Natural killer cell (primary cell): ENCODE data around the gene CEP43. TPM values are rescaled to one million over a fixed set of nuclear protein-coding genes. Genes with fewer than 3 reads are reported as not detected.

Source experiments
- ATAC-seq, 3 donors: fragments of 150-1000 bp in 2 of 3; fragments of 200-7000 bp in 1 of 3; cut with Tn5 transposase; 1 replicate in 1 of 3; 2 replicates in 2 of 3; pipeline ENCODE4 v1.10.0; 2021; ENCODE audit warnings: mild to moderate bottlenecking in 2 of 3, moderate library complexity in 2 of 3
- DNase-seq, 2 donors: peaks; one replicate each; pipeline versions ENCODE4 v3.0.0 to v3.0.0-alpha.2; 2013 to 2021; ENCODE audit warnings: mixed read lengths in 1 of 2
- H3K27ac ChIP-seq: one replicate; pipeline ENCODE4 v1.5.1; 2013; ENCODE audit warnings: mild to moderate bottlenecking, low read length
- H3K27me3 ChIP-seq: one replicate; pipeline ENCODE4 v1.6.1; 2013; ENCODE audit warnings: low read length; ENCODE audit not compliant: control insufficient read depth, insufficient read depth
- H3K36me3 ChIP-seq: one replicate; pipeline ENCODE4 v1.6.1; 2013; ENCODE audit warnings: low read length; ENCODE audit not compliant: control insufficient read depth, insufficient read depth
- H3K4me1 ChIP-seq: one replicate; pipeline ENCODE4 v1.6.1; 2013; ENCODE audit warnings: low read length; ENCODE audit not compliant: control insufficient read depth, insufficient read depth
- H3K4me3 ChIP-seq: one replicate; pipeline ENCODE4 v1.5.1; 2013; ENCODE audit warnings: low read length
- H3K9me3 ChIP-seq: one replicate; pipeline ENCODE4 v1.6.1; 2013; ENCODE audit warnings: low read length; ENCODE audit not compliant: control insufficient read depth, insufficient read depth
- H3K27ac Mint-ChIP-seq, 2 donors: one replicate each; pipeline ENCODE4 v1.8.0; 2022; ENCODE audit warnings: mild to moderate bottlenecking in 2 of 2, mixed read lengths in 2 of 2, moderate library complexity in 1 of 2
- H3K27me3 Mint-ChIP-seq, 2 donors: one replicate each; pipeline ENCODE4 v1.8.0; 2022; ENCODE audit warnings: low read depth in 2 of 2, mixed read lengths in 2 of 2
- H3K36me3 Mint-ChIP-seq: one replicate; pipeline ENCODE4 v1.8.0; 2022; ENCODE audit warnings: mixed read lengths
- H3K4me1 Mint-ChIP-seq, 2 donors: one replicate each; pipeline ENCODE4 v1.8.0; 2022; ENCODE audit warnings: mixed read lengths in 2 of 2
- H3K4me3 Mint-ChIP-seq: one replicate; pipeline ENCODE4 v1.8.0; 2022; ENCODE audit warnings: mild to moderate bottlenecking, moderate library complexity, mixed read lengths
- H3K9me3 Mint-ChIP-seq, 2 donors: one replicate each; pipeline ENCODE4 v1.8.0; 2022; ENCODE audit warnings: mixed read lengths in 2 of 2
- WGBS: methylation state at CpG from one replicate; pipeline ENCODE4 v1.1.7; 2013; ENCODE audit warnings: missing lambda C conversion rate; ENCODE audit not compliant: insufficient coverage; 5-methylcytosine and 5-hydroxymethylcytosine counted together
- intact Hi-C: fragments of 100-400 bp; cut with micrococcal nuclease; formaldehyde crosslinking; loops from one replicate; pipeline ENCODE4 v1.14.2; 2022
- total RNA-seq, 4 donors: library from RNA; stranded (reverse); fragments of 120-200 nt in 1 of 4; gene quantifications; one replicate each; pipeline versions ENCODE4 v1.2.3 to v1.2.4, GENCODE V29; 2013 to 2022
- TF ChIP-seq, protein P1 (sequence below): fragments of 200-600 bp; IDR thresholded peaks from one replicate; pipeline ENCODE4 v1.8.0; 2022; ENCODE audit warnings: antibody characterized with exemption

The CEP43 gene
- total RNA-seq, 3 donors from 2014 or later (not counting 1 experiment from before 2014, with no cell fraction given): 13.5 to 17.0 (median 15.4) TPM

DNA sequence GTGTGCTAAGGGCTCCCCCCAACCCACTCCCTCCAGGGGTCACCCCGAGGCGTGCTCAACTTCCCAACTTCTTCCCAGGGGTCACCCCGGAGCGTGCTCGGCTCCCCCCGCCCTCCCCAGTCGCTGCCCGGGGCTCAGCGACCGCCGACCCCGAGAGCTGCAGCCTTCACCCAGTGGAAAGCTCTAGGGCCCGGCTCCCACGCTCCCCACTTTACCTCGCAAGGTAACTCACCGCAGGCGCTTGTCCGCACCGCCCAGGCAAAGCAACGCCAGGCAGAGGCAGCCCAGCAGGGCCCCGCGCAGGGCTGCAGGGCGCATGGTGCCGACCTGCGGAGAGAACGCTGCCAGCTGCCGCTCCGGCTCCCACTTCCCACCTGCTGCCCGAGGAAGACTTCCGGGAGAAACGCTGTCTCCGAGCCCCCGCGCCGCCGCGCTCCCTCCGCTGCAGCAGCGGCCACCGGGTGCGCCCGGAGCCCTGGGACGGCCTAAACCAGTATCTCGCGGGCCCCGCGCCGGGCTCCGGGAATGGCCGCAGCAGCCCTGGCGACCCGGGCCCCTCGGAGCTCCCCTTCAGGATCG, 43.2 kb upstream of the CEP43 start:
- Mint-ChIP-seq H3K9me3 (no peaks in the 10 kb centered on the region), H3K36me3 (no peaks in the 10 kb centered on the region), H3K4me3 (peak overlapping the region; percentile 86), H3K27me3 (no peaks in the 10 kb centered on the region), H3K27ac (peak overlapping the region in 1 of 2 donors; percentile 89), H3K4me1 (peaks cover 54 to 73% of the 10 kb centered on the region in 2 donors)
- intact Hi-C loops: loop anchor here (1.0 to 5.0 kb wide), 2 partner anchors 43 to 329 kb away; partner anchors contain the start of genes CEP43 and RPS6KA2
- DNase-seq: no peak
- peaks cover 70% of the 10 kb centered on the region for H3K4me1 ChIP-seq
- ATAC-seq: peak; percentile 11 to 41 (median 36)
- TF ChIP-seq, protein P1, sequence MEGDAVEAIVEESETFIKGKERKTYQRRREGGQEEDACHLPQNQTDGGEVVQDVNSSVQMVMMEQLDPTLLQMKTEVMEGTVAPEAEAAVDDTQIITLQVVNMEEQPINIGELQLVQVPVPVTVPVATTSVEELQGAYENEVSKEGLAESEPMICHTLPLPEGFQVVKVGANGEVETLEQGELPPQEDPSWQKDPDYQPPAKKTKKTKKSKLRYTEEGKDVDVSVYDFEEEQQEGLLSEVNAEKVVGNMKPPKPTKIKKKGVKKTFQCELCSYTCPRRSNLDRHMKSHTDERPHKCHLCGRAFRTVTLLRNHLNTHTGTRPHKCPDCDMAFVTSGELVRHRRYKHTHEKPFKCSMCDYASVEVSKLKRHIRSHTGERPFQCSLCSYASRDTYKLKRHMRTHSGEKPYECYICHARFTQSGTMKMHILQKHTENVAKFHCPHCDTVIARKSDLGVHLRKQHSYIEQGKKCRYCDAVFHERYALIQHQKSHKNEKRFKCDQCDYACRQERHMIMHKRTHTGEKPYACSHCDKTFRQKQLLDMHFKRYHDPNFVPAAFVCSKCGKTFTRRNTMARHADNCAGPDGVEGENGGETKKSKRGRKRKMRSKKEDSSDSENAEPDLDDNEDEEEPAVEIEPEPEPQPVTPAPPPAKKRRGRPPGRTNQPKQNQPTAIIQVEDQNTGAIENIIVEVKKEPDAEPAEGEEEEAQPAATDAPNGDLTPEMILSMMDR: no peak
- H3K27me3 ChIP-seq: no peaks in the 10 kb centered on the region
- peak overlapping the region; percentile 67 for H3K27ac ChIP-seq
- H3K36me3 ChIP-seq: peaks cover 3% of the 10 kb centered on the region
- no peaks in the 10 kb centered on the region for H3K9me3 ChIP-seq
- under 1% methylated on average over 54 of the region's 54 CpGs for WGBS
- H3K4me3 ChIP-seq: peak overlapping the region; percentile 53

DNA sequence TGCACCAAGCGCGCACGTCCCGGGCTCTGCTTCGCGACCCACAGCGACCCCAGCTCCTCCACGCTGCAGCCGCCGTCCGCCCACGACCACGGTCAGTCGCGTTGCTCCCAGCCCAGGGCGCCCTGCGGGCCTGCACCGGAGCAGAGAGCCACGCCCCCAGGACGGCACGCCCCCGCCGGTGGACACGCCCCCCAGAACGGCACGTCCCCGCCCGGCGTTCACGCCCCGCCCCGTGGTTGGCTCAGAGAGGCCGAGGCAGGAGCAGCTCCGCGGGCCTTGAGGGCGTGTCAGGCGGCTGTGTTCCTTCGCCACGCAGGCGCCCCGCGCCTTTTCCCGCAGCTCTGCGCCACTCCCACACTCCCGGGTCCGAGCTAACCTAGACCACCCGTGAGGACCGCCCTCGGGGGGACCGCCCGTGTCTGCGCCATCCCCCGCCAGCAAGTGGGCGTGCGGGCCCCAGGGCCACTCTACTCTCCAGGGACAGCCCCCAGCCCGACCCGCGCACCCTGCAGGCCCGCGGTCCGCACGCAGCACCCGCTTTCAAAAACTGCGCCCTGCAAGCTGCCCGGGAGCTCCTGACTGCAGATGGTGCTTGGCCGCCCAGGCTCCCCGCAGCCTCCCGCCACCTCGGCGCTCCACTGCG, 42.6 kb upstream of the CEP43 start, which contains the start of gene RNASET2:
RNASET2 (minus strand) TSS at position 107 of the 643 bp plus-strand sequence. CDS start 368 bp downstream, outside the sequence.
- DNase-seq (peak; percentile 97 to 100), ATAC-seq (peak; percentile 90 to 97 (median 93))
- TF ChIP-seq, protein P1: no peak
- Mint-ChIP-seq H3K27me3 (no peaks in the 10 kb centered on the region), H3K4me3 (peak within 1 kb of the TSS; percentile 86), H3K27ac (peak within 1 kb of the TSS; percentile 89 to 93), H3K36me3 (no peaks in the 10 kb centered on the region), H3K9me3 (no peaks in the 10 kb centered on the region), H3K4me1 (peaks cover 48 to 67% of the 10 kb centered on the region in 2 donors)
- H3K4me3 ChIP-seq: peak within 1 kb of the TSS; percentile 53
- H3K9me3 ChIP-seq: no peaks in the 10 kb centered on the region
- no peaks in the 10 kb centered on the region for H3K27me3 ChIP-seq
- under 1% methylated on average over 71 of the region's 71 CpGs for WGBS
- peak within 1 kb of the TSS; percentile 95 for H3K27ac ChIP-seq
- peaks cover 3% of the 10 kb centered on the region for H3K36me3 ChIP-seq
- peaks cover 64% of the 10 kb centered on the region for H3K4me1 ChIP-seq
- intact Hi-C loops: loop anchor here (1.0 to 5.0 kb wide), 2 partner anchors 43 to 329 kb away; partner anchors contain the start of genes CEP43 and RPS6KA2

DNA sequence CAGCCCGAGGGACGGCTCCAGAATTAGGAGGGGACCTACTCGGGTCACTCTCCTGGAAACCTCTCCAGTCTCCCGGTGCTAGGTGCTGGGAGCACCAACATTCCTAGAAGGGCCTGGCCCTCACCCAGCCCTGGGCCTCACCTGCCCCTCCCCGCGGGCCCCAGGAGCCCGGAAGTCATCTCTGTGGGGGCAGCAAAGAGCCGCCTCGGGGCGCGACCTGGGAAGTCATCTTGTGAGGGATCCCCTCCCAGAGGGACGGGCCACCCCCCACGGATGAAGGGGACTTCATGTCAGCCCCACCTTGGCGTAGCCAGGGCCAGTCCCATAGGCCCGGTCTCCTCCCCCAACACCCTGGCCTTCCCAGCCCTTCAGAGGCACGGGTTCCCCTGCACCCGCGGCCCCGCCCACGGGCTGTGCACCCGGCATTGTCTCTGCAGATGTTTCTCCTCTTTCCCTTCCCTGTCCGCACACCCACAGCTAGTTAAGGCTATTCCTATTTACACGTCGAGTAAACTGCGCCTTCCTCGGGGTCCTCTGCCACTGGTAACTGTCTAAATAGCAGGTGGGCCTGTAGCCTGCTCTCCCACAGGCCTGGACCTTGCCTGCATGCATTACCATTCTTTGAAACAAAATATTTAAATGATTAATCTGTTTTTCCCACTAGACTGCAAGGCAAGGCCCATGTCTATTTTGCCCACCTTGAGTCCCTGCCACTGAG, 42.0 kb upstream of the CEP43 start:
- Mint-ChIP-seq H3K27ac (peak overlapping the region; percentile 89 to 93), H3K36me3 (no peaks in the 10 kb centered on the region), H3K27me3 (no peaks in the 10 kb centered on the region), H3K4me3 (peak overlapping the region; percentile 86), H3K4me1 (peaks cover 44 to 66% of the 10 kb centered on the region in 2 donors), H3K9me3 (no peaks in the 10 kb centered on the region)
- ATAC-seq (peak; percentile 11 to 17 (median 12)), DNase-seq (peak; percentile 50 to 73)
- no peaks in the 10 kb centered on the region for H3K9me3 ChIP-seq
- intact Hi-C loops: loop anchor here (5.0 kb wide), 1 partner anchor 330 kb away; the partner anchor contains the start of gene RPS6KA2
- no peaks in the 10 kb centered on the region for H3K36me3 ChIP-seq
- TF ChIP-seq, protein P1: no peak
- H3K27ac ChIP-seq: peak overlapping the region; percentile 95
- H3K27me3 ChIP-seq: no peaks in the 10 kb centered on the region
- H3K4me3 ChIP-seq: peak overlapping the region; percentile 53
- peaks cover 57% of the 10 kb centered on the region for H3K4me1 ChIP-seq
- 7% methylated on average over 26 of the region's 26 CpGs for WGBS
